Sigmoid colon (tissue), 7 donors: Measurements from ENCODE around the gene CCNB3. TPM values are rescaled to one million over a fixed set of nuclear protein-coding genes. Genes with fewer than 3 reads are reported as not detected.

Experiments used
- DNase-seq: peaks from one replicate; pipeline ENCODE4 v3.0.0-alpha.2; 2019
- H3K27ac ChIP-seq, 4 donors: fragments of 200-600 bp; sonication (generic); one replicate each; pipeline ENCODE4 v1.5.1; 2016 to 2019; ENCODE audit warnings: mild to moderate bottlenecking in 1 of 4
- H3K27me3 ChIP-seq, 3 donors: fragments of 200-600 bp; sonication (generic); one replicate each; pipeline ENCODE4 v1.5.1; 2019; ENCODE audit warnings: mild to moderate bottlenecking in 1 of 3
- H3K36me3 ChIP-seq, 4 donors: fragments of 200-600 bp; sonication (generic); one replicate each; pipeline ENCODE4 v1.5.1; 2016 to 2019
- H3K4me1 ChIP-seq, 4 donors: fragments of 200-600 bp; sonication (generic); one replicate each; pipeline ENCODE4 v1.5.1; 2017 to 2019
- H3K4me3 ChIP-seq, 4 donors: fragments of 200-600 bp; sonication (generic); one replicate each; pipeline ENCODE4 v1.5.1; 2017 to 2019; ENCODE audit warnings: mild to moderate bottlenecking in 2 of 4, moderate library complexity in 1 of 4
- H3K9me3 ChIP-seq, 4 donors: fragments of 200-600 bp in 3 of 4; sonication (generic) in 3 of 4; one replicate each; pipeline versions ENCODE4 v1.5.1 to v1.6.1; 2013 to 2019
- EP300 ChIP-seq, 4 donors: sonication (generic); formaldehyde crosslinking; IDR thresholded peaks; one replicate each; pipeline ENCODE4 v1.6.1; 2017; ENCODE audit warnings: antibody characterized with exemption in 4 of 4
- POLR2A ChIP-seq, 2 donors: fragments of 450-650 bp; IDR thresholded peaks; one replicate each; pipeline ENCODE4 v1.6.1; 2016; ENCODE audit warnings: antibody characterized with exemption in 2 of 2, mild to moderate bottlenecking in 2 of 2, moderate library complexity in 2 of 2
- POLR2AphosphoS5 ChIP-seq, 4 donors: sonication (generic); formaldehyde crosslinking; IDR thresholded peaks; one replicate each; pipeline ENCODE4 v1.6.1; 2017; ENCODE audit warnings: antibody characterized with exemption in 4 of 4
- WGBS, 2 donors: extraction: QIAGEN DNeasy Blood & Tissue Kit; methylation state at CpG; one replicate each; pipeline ENCODE4 v1.1.7; 2013; 5-methylcytosine and 5-hydroxymethylcytosine counted together
- intact Hi-C: fragments of 100-400 bp; cut with DNase I; formaldehyde crosslinking; loops from one replicate; pipeline ENCODE4 v1.15.1; 2023
- polyA plus RNA-seq, 3 donors: library from polyadenylated mRNA; stranded (reverse); fragments of 200-250 nt; gene quantifications; one replicate each; pipeline ENCODE4 v1.2.3, GENCODE V29; 2013
- total RNA-seq, 4 donors: library from RNA; depleted of rRNA; stranded (reverse); fragments of >200 nt; gene quantifications; one replicate each; pipeline ENCODE4 v1.1.0, GENCODE V29; 2016
- TF ChIP-seq, protein P1 (sequence below), 4 experiments: fragments of 450-650 bp in 3 of 4; fragments of 200-600 bp in 1 of 4; IDR thresholded peaks; one replicate each; pipeline ENCODE4 v1.5.1; 2016 to 2019; ENCODE audit warnings: antibody characterized with exemption in 4 of 4, mild to moderate bottlenecking in 3 of 4, moderate library complexity in 2 of 4
- donor health status: healthy with polysubstance abuse.
- donor health status: Bipolar disorder and iron deficiency.
- donor health status: healthy.

Gene CCNB3, protein sequence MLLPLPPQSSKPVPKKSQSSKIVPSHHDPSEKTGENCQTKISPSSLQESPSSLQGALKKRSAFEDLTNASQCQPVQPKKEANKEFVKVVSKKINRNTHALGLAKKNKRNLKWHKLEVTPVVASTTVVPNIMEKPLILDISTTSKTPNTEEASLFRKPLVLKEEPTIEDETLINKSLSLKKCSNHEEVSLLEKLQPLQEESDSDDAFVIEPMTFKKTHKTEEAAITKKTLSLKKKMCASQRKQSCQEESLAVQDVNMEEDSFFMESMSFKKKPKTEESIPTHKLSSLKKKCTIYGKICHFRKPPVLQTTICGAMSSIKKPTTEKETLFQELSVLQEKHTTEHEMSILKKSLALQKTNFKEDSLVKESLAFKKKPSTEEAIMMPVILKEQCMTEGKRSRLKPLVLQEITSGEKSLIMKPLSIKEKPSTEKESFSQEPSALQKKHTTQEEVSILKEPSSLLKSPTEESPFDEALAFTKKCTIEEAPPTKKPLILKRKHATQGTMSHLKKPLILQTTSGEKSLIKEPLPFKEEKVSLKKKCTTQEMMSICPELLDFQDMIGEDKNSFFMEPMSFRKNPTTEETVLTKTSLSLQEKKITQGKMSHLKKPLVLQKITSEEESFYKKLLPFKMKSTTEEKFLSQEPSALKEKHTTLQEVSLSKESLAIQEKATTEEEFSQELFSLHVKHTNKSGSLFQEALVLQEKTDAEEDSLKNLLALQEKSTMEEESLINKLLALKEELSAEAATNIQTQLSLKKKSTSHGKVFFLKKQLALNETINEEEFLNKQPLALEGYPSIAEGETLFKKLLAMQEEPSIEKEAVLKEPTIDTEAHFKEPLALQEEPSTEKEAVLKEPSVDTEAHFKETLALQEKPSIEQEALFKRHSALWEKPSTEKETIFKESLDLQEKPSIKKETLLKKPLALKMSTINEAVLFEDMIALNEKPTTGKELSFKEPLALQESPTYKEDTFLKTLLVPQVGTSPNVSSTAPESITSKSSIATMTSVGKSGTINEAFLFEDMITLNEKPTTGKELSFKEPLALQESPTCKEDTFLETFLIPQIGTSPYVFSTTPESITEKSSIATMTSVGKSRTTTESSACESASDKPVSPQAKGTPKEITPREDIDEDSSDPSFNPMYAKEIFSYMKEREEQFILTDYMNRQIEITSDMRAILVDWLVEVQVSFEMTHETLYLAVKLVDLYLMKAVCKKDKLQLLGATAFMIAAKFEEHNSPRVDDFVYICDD (N-terminal part only)
- under 1 TPM; 0.14 to 0.36 (median 0.22) TPM for total RNA-seq
- under 1 TPM in 1 of 3 donors, not detected in 2; 0.17 TPM for polyA plus RNA-seq

- Histone ChIP-seq H3K4me3 (peak within 1 kb of the TSS in 3 of 4 donors; percentile 31 to 35 (median 32)), H3K36me3 (no peaks in the 10 kb centered on the region), H3K4me1 (peaks cover 0 to 5% (median 2%) of the 10 kb centered on the region in 4 donors), H3K9me3 (no peaks in the 10 kb centered on the region), H3K27ac (peak within 1 kb of the TSS in 2 of 4 donors; percentile 26 to 44), H3K27me3 (no peaks in the 10 kb centered on the region)
- 1% methylated on average over 18 to 19 of the region's 19 CpGs for WGBS, 2 donors
- DNase-seq = peak; percentile 81
- intact Hi-C loops = loop anchor here (5.0 kb wide), 2 partner anchors 102 to 287 kb away; no protein-coding TSS in a partner anchor
- TF ChIP-seq POLR2A (IDR thresholded peaks at IDR 0.05) (no peak), EP300 (IDR thresholded peaks at IDR 0.05) (no peak), POLR2AphosphoS5 (IDR thresholded peaks at IDR 0.05) (no peak)
- TF ChIP-seq, protein P1, sequence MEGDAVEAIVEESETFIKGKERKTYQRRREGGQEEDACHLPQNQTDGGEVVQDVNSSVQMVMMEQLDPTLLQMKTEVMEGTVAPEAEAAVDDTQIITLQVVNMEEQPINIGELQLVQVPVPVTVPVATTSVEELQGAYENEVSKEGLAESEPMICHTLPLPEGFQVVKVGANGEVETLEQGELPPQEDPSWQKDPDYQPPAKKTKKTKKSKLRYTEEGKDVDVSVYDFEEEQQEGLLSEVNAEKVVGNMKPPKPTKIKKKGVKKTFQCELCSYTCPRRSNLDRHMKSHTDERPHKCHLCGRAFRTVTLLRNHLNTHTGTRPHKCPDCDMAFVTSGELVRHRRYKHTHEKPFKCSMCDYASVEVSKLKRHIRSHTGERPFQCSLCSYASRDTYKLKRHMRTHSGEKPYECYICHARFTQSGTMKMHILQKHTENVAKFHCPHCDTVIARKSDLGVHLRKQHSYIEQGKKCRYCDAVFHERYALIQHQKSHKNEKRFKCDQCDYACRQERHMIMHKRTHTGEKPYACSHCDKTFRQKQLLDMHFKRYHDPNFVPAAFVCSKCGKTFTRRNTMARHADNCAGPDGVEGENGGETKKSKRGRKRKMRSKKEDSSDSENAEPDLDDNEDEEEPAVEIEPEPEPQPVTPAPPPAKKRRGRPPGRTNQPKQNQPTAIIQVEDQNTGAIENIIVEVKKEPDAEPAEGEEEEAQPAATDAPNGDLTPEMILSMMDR (IDR thresholded peaks at IDR 0.05) = peak in 3 of 4 experiments; percentile 52 to 58 (median 56)
These were observed at the start of gene CCNB3 for GRCh38 chrX:50204364-50204899. Gene CCNB3 (plus strand): TSS chrX:50204765. CDS start chrX:50285164, 80,399 bp downstream.

DNA sequence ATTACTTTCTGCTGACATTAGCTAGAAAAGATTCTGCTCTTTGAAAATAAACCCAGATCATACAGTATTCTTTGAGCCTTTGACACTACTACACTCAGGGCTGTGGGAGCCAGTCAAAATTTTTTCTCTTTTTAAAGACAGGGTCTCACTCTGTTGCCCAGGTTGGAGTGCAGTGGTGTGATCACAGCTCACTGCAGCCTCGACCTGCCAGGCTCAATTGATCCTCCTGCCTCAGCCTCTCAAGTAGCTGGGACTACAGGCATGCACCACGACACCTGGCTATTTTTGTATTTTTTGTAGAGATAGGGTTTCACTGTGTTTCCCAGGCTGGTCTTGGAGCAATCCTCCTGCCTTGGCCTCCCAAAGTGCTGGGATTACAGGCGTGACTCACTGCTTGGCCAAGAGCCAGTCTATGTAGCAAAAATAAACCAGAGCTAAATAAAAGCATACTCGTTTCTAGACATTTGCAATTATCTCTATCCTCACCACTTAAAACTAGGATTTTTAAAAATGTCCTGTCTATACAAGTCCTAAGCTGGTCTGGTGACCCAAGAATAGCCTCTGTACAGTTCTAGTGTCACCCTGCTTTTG lies 46.9 kb upstream of the CCNB3 start:
- H3K36me3 ChIP-seq = no peaks in the 10 kb centered on the region
- no peaks in the 10 kb centered on the region for H3K4me1 ChIP-seq
- no peaks in the 10 kb centered on the region for H3K27me3 ChIP-seq
- no peak overlapping the region for H3K4me3 ChIP-seq
- WGBS, 2 donors = 18 to 55% methylated on average over 4 of the region's 4 CpGs
- intact Hi-C loops = no loop called here
- DNase-seq = no peak
- no peak overlapping the region for H3K27ac ChIP-seq
- no peaks in the 10 kb centered on the region for H3K9me3 ChIP-seq
- TF ChIP-seq, protein P1 (IDR thresholded peaks at IDR 0.05) = no peak
- TF ChIP-seq POLR2AphosphoS5 (IDR thresholded peaks at IDR 0.05) (no peak), POLR2A (IDR thresholded peaks at IDR 0.05) (no peak), EP300 (IDR thresholded peaks at IDR 0.05) (no peak)

DNA sequence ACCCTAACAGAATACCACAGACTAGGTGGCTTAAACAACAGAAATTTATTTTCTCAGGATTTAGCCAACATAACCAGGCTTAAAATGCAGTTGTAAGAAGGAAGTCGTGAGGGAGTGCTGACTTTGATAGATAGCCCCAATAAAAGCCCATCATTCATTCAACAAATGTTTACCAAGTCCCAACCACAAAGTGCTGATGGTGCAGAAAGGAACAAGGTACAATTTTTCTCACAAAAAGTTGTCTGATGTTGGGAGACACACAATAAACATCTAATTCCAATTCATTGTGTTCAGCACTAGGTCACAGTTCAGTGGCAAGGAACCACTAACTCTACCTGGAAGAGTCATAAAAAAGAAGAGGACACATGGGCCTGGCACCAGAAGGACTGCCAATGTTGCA lies 46.0 kb upstream of the CCNB3 start:
- Histone ChIP-seq H3K36me3 (no peaks in the 10 kb centered on the region), H3K27me3 (no peaks in the 10 kb centered on the region), H3K4me1 (no peaks in the 10 kb centered on the region), H3K27ac (no peak overlapping the region), H3K9me3 (no peaks in the 10 kb centered on the region), H3K4me3 (no peak overlapping the region)
- TF ChIP-seq, protein P1 (IDR thresholded peaks at IDR 0.05) = no peak
- TF ChIP-seq POLR2AphosphoS5 (IDR thresholded peaks at IDR 0.05) (no peak), POLR2A (IDR thresholded peaks at IDR 0.05) (no peak), EP300 (IDR thresholded peaks at IDR 0.05) (no peak)
- intact Hi-C loops = no loop called here
- 3 to 20% methylated on average over 1 of the region's 1 CpG for WGBS, 2 donors
- DNase-seq = no peak

- H3K4me3 ChIP-seq = no peak overlapping the region
- no peak overlapping the region for H3K27ac ChIP-seq
- TF ChIP-seq POLR2A (IDR thresholded peaks at IDR 0.05) (no peak), EP300 (IDR thresholded peaks at IDR 0.05) (no peak), POLR2AphosphoS5 (IDR thresholded peaks at IDR 0.05) (no peak)
- TF ChIP-seq, protein P1 (IDR thresholded peaks at IDR 0.05) = no peak
- H3K4me1 ChIP-seq = no peaks in the 10 kb centered on the region
- 12 to 55% methylated on average over 3 of the region's 3 CpGs for WGBS, 2 donors
- H3K36me3 ChIP-seq = no peaks in the 10 kb centered on the region
- DNase-seq = no peak
- no peaks in the 10 kb centered on the region for H3K27me3 ChIP-seq
- no peaks in the 10 kb centered on the region for H3K9me3 ChIP-seq
- intact Hi-C loops = no loop called here
These were observed 43.4 kb upstream of the CCNB3 start for GRCh38 chrX:50161127-50161526.
